Measurements from ENCODE around the gene PRDM2.

DNA sequence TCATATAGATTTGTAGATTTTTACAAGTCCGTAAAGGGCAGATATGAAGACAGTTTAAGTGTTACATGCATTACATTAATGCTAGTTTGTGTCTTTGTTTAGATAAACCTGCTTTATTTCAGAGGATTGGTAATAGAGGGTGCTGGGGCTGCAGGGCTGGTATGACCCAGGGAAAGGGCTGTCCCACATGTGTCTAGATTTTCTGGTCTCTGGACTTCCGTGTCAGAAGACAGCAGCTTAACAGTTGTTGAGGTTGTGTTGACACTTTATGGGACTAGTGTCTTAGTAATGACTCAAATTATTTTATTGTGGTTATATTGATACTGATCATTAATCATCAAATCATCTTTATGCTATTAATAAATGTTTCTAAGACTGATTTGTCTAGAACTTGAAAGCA is 10.1 kb downstream of the PRDM2 start:
- no peak for TF ChIP-seq CTCF (IDR thresholded peaks at IDR 0.05; ENCODE audit: insufficient read depth, low read length, poor library complexity, severe bottlenecking)
- TF ChIP-seq EZH2phosphoT487 (conservative IDR thresholded peaks at IDR 0.05; ENCODE audit: low read length) = no peak

All from SU-DHL-6 (cell line).